ENCODE measurements around the gene CDC42BPB.

- TF ChIP-seq CTCF (conservative IDR thresholded peaks at IDR 0.05 in 1 of 2, IDR thresholded peaks at IDR 0.05 in 1 of 2; ENCODE audit: extremely low read depth in 1 of 2, insufficient read depth in 1 of 2, low read depth in 1 of 2, low read length in 2 of 2), result no peak
- TF ChIP-seq EZH2 (IDR thresholded peaks at IDR 0.05; ENCODE audit: borderline replicate concordance, low read length), result no peak
Measured at GRCh38 chr14:102892651-102893050, 164.7 kb downstream of the CDC42BPB start.

All from mammary epithelial cell (primary cell).